DLD1 (cell line): Measurements from ENCODE around the gene GAS7.
"Not testable (repeated sequence)": the region's sequence is repeated elsewhere in the genome, so short reads cannot be mapped to it uniquely, and the experiment has no call there.

Experiments
- in situ Hi-C: cut with HindIII; loops from 2 replicates; pipeline ENCODE4 v1.10.0; 2017; ENCODE audit warnings: low sequenced_read_pairs

Gene GAS7

GRCh38 chr17:9926150-9926804 is 272.1 kb downstream of the GAS7 start:
- in situ Hi-C loops, result no loop called here

GRCh38 chr17:9925457-9925856 is 272.9 kb downstream of the GAS7 start:
- in situ Hi-C loops, result no loop called here

- in situ Hi-C loops, result no loop called here
These were observed 273.6 kb downstream of the GAS7 start for GRCh38 chr17:9924735-9925191.

- in situ Hi-C loops, result no loop called here
These were observed 276.2 kb downstream of the GAS7 start for GRCh38 chr17:9922012-9922848.

- in situ Hi-C loops, result not testable (repeated sequence)
These were observed 277.2 kb downstream of the GAS7 start for GRCh38 chr17:9921216-9921615.

- in situ Hi-C loops, result no loop called here
These were observed 279.5 kb downstream of the GAS7 start for GRCh38 chr17:9918804-9919352.

GRCh38 chr17:9918352-9918751 is 280.1 kb downstream of the GAS7 start:
- in situ Hi-C loops, result no loop called here

GRCh38 chr17:9917801-9918200 is 280.6 kb downstream of the GAS7 start:
- in situ Hi-C loops, result no loop called here

GRCh38 chr17:9917131-9917530 is 281.3 kb downstream of the GAS7 start:
- in situ Hi-C loops, result no loop called here

GRCh38 chr17:9916108-9916507 is 282.3 kb downstream of the GAS7 start:
- in situ Hi-C loops, result no loop called here

- in situ Hi-C loops, result no loop called here
These were observed 284.9 kb downstream of the GAS7 start for GRCh38 chr17:9913476-9913875.

GRCh38 chr17:9912121-9913099 is 286.0 kb downstream of the GAS7 start:
- in situ Hi-C loops, result no loop called here

GRCh38 chr17:9911089-9911488 is 287.3 kb downstream of the GAS7 start:
- in situ Hi-C loops, result no loop called here

- in situ Hi-C loops, result no loop called here
These were observed 289.8 kb downstream of the GAS7 start for GRCh38 chr17:9908649-9909042.

- in situ Hi-C loops, result no loop called here
These were observed 290.3 kb downstream of the GAS7 start for GRCh38 chr17:9907883-9908648.

GRCh38 chr17:9907131-9907530 is 291.3 kb downstream of the GAS7 start:
- in situ Hi-C loops, result no loop called here

GRCh38 chr17:9906616-9907015 is 291.8 kb downstream of the GAS7 start:
- in situ Hi-C loops, result no loop called here

GRCh38 chr17:9905902-9906301 is 292.5 kb downstream of the GAS7 start:
- in situ Hi-C loops, result no loop called here

- in situ Hi-C loops, result no loop called here
These were observed 293.4 kb downstream of the GAS7 start, which contains the start of gene RCVRN for GRCh38 chr17:9905078-9905415. TSS of gene RCVRN (minus strand) at chr17:9905271. CDS start at chr17:9905180, 91 bp downstream.
